Colon (tissue), 2 donors: ENCODE results near the gene ZNF33A.
A peak's percentile ranks its signal among the peaks of the same experiment; 100 is the strongest.
"Not testable (repeated sequence)": the region's sequence is repeated elsewhere in the genome, so short reads cannot be mapped to it uniquely, and the experiment has no call there.

Experiments
- FAIRE-seq: peaks from 2 replicates; lab custom pipeline; 2012; peaks lifted over from hg19 to GRCh38; lab: Jason Lieb, UNC
- donor health status: control.
- donor health status: control.

The ZNF33A gene

DNA sequence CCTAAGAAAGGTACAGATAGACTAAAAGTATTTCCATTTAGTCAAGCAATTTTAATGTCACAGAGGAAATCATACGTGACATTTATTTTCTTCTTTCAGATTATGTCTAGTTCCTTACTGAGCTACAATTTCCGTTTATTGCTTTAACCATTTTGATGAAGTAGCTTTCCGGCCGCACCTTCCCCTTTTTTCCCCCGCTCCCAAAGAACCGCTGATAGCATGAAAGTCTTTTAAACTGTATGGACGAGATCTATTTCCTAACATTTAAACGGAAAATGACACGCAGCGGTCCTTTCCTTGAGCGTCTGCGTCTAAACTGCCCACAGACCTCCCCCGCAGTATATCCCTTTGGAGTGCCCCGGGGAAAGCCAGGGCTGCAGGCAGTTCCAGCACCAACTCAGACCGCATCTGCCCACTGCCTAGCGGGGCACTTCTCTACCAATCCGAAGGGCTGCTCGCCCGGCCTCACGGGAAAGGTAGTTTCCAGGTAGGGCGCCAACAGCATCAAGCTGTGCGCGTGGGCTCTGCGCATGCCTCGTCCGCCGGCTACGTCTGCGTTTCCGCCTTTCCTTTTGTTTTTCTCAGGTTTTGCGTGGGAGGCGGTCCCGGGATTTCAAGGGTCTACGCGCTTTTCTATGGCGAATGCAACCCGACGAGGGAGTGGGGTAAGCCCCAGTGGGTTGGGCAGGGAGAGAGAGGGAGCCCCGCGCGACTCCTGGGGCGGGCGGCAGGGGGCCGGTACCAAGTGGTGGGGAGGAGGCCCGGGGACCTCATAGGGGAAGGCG is at the start of gene ZNF33A:
Gene ZNF33A, plus strand, starts transcription at position 557 of the 785 bp plus-strand sequence. CDS start 1,667 bp downstream, outside the sequence.
- no peak for FAIRE-seq

DNA sequence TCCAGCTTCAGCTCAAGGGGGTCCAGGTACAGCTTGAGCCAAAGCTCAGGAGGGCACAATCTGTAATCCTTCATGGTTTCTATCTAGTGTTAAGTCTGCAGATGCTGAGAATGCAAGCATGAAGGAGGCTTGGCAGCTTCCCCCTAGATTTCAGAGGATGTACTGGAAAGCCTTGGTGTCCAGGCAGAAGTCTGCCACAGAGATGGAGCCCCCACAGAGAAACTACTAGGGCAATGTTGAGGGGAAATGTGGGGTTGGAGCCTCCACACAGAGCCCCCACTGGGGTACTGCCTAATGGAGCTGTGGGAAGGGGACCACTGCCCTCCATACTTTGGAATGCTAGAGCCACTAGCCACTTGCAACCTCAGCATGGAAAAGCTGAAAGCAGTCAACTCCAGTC is 45.5 kb upstream of the ZNF33A start:
- FAIRE-seq, result no peak

GRCh38 chr10:37972396-37972795 is 38.1 kb upstream of the ZNF33A start:
- FAIRE-seq, result no peak

- FAIRE-seq, result no peak
These were observed 35.0 kb upstream of the ZNF33A start for GRCh38 chr10:37975401-37975991.

GRCh38 chr10:37976091-37976879 is 34.2 kb upstream of the ZNF33A start, which contains the start of gene ZNF25:
Gene ZNF25 (minus strand): TSS chr10:37976647. CDS start chr10:37971722, 4,925 bp downstream.
- FAIRE-seq, result peak; percentile 91

DNA sequence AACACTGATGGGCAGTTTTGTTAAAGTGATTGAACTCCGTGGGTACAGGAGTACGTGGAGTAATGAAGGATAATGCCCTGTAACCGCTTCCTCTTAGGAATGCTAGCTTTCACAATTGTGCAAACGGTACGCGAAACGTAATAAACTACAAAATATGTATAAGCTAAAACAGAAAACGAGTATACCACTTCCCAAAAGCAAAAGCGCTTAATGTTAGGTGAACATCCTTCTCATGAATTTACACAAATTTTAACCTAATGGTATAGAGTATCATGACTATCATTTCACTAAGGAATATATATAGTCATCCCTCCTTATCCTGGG is 33.6 kb upstream of the ZNF33A start:
- no peak for FAIRE-seq

GRCh38 chr10:37991655-37992054 is 18.8 kb upstream of the ZNF33A start:
- no peak for FAIRE-seq

DNA sequence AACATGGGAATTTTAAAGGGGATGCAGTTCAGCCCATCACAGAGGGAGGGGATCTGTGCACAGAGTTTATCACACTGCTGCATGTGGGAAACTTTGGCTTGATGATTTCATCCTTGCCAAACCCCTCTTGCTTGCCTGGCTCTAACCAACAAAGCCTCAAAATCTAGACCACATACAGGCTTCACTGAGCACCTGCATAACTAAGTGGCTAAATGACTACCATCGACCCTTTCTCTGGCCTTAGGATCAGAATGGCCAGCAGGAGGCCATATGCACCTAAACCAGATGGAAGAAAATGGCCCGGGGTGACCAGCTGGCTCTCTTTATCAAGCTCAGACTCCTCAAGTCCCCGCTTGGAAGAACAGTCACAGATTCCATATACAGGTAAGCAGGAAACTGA is 18.4 kb upstream of the ZNF33A start:
- FAIRE-seq, result no peak

GRCh38 chr10:37998920-37999319 is 11.6 kb upstream of the ZNF33A start:
- FAIRE-seq, result not testable (repeated sequence)

DNA sequence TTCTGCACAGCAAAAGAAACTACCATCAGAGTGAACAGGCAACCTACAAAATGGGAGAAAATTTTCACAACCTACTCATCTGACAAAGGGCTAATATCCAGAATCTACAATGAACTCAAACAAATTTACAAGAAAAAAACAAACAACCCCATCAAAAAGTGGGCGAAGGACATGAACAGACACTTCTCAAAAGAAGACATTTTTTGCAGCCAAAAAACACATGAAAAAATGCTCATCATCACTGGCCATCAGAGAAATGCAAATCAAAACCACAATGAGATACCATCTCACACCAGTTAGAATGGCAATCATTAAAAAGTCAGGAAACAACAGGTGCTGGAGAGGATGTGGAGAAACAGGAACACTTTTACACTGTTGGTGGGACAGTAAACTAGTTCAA is 10.0 kb upstream of the ZNF33A start:
- not testable (repeated sequence) for FAIRE-seq

GRCh38 chr10:38003026-38003425 is 7.4 kb upstream of the ZNF33A start:
- FAIRE-seq, result no peak

DNA sequence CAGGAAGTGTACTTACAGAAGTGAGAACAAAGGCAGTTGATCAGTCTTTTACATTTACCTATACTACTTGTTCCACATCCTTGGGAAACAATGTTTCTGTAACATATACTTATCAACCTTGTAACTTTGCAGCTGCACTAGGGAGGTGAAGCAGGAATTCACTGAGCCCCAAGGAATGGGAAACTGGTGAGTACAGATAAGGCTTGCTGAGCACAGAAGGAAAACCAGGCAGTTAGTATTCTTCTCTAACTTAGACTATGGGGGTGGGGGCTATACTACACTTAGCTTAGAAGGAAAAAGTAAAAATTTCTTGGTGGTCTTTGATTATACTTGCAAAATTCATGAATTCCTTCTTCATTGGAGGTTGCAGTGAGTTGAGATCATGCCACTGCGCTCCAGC is 6.9 kb upstream of the ZNF33A start:
- FAIRE-seq, result no peak

DNA sequence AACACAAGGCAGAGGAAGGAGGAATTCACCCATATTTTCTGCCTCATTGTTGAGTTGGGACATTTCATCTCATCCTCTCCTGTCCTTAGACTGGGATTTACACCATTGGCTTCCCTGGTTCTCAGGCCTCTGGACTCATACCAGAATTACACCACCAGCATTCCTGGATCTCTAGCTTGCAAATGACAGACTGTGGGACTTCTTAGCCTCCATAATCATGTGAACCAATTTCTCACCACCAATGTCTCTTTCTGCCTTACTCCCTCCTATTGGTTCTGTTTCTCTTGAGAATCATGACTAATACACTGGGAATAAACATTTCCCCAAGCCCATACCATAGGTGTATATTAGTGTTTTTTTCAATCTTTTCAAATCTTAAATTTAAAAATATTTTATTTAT is 2.9 kb upstream of the ZNF33A start:
- no peak for FAIRE-seq

DNA sequence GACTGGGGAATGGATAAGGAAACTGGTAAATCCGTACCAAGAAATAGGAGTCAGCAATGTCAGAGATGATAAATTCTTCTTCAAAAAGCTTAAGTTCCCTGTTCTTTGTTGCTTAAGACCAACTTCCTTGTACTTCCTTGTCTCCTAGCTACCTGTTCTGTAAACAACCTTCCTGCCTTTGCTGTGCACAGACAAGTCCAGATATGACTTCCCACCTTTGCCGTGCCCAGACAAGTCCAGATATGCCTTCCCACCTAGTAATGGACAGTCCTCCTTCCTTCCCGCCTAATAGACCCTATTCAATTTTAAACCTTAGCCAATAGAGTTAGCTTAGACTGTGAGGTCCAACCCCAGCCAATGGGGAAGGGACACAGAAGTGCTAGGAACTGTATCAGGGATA is 2.5 kb upstream of the ZNF33A start:
- no peak for FAIRE-seq

DNA sequence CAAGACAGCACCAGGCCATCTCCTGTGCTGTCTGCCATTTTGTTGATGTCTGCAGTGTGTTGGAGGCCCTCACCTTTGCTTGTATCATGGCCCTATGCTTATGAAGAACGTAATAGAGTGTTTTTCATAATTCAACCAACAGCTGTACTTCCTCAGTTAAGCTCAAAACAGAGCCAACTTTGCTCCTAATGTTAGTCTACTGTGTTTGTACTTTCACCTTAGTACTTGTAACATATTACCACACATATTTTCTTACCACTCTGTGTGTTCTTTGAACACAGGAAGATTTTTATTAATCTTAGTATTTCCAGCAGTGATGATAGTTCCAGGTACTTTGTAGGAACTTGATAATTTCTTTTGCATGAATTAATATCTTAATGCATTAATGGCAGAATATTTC is 5.9 kb downstream of the ZNF33A start:
- no peak for FAIRE-seq

- FAIRE-seq, result not testable (repeated sequence)
These were observed 8.6 kb downstream of the ZNF33A start for GRCh38 chr10:38019124-38019523.

DNA sequence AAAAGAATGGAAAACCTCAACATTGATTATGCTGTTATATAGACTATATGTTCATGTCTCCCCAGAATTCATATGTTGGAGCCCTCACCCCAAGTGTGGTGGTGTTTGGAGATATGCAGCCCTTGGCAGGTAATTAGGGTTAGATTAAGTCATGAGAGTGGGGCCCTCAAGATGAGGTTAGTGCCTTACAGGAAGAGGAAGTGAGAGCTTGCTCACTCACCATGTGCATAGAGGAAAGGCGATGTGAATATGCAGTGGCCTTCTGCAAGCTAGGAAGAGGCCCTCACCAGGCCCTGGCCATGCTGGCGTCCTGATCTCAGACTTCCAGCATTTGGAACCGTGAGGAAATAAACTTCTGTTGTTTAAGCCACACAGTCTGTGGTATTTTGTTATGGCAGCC is 14.8 kb downstream of the ZNF33A start:
- FAIRE-seq, result no peak

DNA sequence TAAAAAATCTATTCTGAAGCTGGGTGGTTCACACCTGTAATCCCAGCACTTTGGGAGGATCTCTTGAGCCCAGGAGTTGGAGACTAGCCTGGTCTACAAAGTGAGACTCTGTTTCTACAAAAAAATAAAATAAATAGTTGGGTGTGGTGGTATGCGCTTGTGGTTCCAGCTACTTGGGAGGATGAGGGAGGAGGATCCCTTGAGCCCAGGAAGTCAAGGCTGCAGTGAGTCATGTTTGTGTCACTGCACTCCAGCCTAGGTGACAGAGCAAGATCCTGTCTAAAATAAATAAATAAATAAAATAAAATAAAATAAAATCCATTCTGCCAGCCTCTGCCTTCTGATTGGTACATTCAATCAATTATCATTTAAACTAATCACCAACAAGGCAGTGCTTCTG is 17.5 kb downstream of the ZNF33A start:
- no peak for FAIRE-seq

- FAIRE-seq, result no peak
These were observed 22.4 kb downstream of the ZNF33A start for GRCh38 chr10:38032886-38033285.

- FAIRE-seq, result peak; percentile 85
These were observed 27.8 kb downstream of the ZNF33A start for GRCh38 chr10:38038107-38038931.

DNA sequence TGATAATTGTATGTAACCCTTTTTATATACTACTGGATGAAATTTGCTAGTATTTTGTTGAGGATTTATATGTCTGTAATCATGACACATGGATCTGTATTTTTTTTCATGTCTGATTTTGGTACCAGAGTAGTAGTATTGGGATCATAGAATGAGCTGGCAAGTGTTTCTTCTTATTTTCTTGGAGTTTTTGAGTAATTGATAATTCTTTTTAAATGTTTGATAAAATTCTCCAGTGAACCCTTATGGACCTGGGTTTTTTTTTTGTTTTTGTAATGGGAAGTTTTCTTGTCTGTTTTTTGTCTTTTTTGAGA is 28.4 kb downstream of the ZNF33A start:
- FAIRE-seq, result no peak

DNA sequence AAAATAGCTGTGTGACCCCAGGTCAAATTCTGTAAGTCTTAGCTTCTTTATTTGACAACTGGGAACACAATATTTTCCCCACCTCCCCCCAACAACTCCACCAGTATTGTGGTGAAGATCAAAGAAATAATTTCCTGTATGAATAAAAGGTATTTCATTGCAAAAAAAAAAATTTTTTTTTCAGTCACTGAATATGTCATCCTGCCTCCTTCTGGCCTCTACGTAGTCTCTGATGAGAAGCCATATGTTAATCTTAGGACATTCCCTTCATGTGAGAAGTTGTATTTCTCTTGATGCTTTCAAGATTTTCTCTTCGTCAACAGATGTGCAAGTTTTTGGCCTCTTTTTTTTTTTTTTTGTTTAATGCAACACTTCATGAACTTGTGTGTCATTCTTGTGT is 33.0 kb downstream of the ZNF33A start:
- FAIRE-seq, result no peak
